Posterior cingulate gyrus (tissue), 11 donors: Measurements from ENCODE around the gene EGLN3.
"Not testable (repeated sequence)": the region's sequence is repeated elsewhere in the genome, so short reads cannot be mapped to it uniquely, and the experiment has no call there.

Experiments used
- DNase-seq, 10 donors: peaks; one replicate each; pipeline versions ENCODE4 v3.0.0 to v3.0.0-alpha.2; 2020 to 2021; ENCODE audit warnings: mixed read lengths in 3 of 10
- intact Hi-C: fragments of 100-400 bp; cut with DNase I; formaldehyde crosslinking; loops from one replicate; pipeline ENCODE4 v1.15.1; 2023

EGLN3 gene

DNA sequence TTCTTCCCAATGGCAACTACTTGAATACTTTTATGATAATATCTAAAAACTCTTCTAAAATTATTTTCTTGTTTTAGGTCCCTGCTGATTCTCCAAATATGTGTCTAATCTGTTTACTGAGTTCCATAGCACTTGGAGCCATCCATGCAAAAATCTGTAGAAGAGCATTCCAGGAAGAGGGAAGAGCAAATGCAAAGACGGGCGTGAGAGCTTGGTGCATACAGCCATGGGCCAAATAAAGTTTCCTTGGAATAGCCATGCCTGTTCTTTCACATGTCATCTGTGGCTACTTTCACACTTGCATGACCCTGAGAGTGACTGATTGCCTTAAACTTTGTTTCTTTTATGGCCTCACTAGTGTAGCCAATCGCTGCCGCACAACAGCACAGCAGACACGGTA lies 13.0 kb upstream of the EGLN3 start:
- intact Hi-C loops = no loop called here
- DNase-seq = no peak

- DNase-seq, intact Hi-C loops: not testable (repeated sequence)
Observed at GRCh38 chr14:33962466-33962865, 11.6 kb upstream of the EGLN3 start.

- no peak for DNase-seq
- intact Hi-C loops = no loop called here
Observed at GRCh38 chr14:33962016-33962415, 11.1 kb upstream of the EGLN3 start.

DNA sequence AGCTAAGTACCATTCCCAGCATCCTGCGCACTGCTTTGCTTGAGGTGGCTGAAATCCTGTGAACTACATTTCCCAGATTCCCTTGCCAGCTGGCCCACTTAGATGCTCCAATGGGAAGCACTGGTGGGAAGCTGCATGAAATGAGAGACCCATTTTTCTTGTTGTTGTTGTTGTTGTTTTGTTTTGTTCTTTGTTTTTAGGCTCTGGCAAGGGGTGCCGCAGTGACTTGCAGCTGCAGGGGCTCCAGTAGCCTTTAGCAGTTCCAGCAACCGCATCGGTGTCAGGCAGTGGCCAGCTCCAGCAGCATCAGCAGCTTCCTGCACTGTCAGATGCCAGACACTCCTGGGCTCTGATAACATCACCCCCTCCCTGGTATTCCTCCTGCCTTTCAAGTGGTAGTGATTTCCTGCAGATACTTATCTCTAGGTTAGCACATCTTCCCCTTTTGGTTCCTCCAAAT lies 8.8 kb upstream of the EGLN3 start:
- intact Hi-C loops = no loop called here
- DNase-seq = peak in 9 of 10 donors; percentile 29 to 93 (median 54)

DNA sequence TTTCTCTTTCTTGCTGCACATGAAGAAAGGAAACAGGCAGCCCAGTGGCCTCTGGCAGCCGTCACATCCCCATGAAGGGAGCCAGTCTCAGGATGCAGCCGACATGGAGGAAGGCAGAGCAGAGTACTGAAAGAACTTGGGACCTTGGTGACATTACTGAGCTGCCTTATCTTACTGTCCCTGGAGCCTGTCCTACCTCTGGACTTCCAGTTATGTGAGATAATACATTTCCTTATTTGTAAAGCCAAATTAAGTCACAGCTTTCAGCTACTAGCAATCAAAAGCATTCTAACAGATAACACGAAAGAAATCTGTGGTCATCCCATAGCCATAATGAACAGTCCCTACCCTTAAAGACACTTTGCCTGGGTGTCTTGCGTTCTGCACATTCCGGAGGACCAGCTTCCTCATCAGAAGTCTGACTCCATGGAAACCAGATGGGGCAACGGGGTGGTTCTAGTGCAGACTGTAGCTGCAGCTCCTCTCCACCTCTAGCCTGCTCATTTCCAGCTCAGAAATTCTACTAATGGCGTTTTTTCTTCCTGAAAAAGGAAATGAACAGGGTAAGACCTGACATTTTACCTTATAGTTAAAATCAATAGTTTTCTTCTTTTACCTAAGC lies 7.8 kb upstream of the EGLN3 start:
- DNase-seq = no peak
- intact Hi-C loops = no loop called here

GRCh38 chr14:33957993-33958392 lies 7.1 kb upstream of the EGLN3 start:
- intact Hi-C loops = no loop called here
- no peak for DNase-seq

DNA sequence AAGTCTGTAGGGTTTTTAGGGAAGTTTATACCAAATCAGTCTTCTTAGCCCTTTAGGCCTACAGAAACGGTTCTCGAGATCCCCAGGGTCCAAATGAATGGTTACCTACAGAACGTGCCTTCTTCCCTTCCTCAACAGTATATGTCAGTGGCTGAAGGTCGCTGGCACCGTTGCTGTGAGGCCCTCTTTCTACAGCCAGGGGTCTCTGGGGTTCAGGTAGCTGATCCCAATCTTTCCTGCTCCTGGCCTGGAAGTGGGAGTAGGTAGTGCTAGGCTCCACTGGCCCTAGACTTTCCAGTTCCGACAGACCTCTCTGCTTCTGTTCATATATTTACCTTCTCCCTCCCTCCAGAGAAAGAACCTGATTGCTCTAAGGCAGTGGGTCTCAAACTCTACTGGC lies 6.4 kb upstream of the EGLN3 start:
- intact Hi-C loops = no loop called here
- DNase-seq = no peak

DNA sequence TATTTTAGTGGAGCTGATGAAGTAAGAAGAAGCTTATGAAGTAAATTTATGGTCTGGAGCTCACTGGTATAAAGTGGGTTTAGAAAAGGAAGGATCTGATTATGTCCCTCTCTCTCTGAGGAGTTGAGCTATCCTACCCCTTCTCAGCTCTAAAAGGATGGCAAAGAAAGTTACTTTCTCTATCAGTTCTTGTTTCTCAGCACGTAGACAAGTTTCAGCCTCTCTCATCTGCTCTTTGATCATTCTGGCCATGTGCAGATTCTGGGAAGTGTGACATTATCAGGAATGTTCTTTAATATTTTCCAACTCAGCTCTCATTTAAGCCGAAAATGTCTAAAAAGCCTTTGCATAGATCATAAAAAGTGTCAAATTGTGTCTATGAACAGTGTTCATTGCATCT lies 5.8 kb upstream of the EGLN3 start:
- intact Hi-C loops = no loop called here
- no peak for DNase-seq

GRCh38 chr14:33954016-33954598 lies 3.2 kb upstream of the EGLN3 start:
- no peak for DNase-seq
- intact Hi-C loops = no loop called here

GRCh38 chr14:33952541-33952940 lies 1.7 kb upstream of the EGLN3 start:
- DNase-seq = no peak
- intact Hi-C loops = no loop called here

DNA sequence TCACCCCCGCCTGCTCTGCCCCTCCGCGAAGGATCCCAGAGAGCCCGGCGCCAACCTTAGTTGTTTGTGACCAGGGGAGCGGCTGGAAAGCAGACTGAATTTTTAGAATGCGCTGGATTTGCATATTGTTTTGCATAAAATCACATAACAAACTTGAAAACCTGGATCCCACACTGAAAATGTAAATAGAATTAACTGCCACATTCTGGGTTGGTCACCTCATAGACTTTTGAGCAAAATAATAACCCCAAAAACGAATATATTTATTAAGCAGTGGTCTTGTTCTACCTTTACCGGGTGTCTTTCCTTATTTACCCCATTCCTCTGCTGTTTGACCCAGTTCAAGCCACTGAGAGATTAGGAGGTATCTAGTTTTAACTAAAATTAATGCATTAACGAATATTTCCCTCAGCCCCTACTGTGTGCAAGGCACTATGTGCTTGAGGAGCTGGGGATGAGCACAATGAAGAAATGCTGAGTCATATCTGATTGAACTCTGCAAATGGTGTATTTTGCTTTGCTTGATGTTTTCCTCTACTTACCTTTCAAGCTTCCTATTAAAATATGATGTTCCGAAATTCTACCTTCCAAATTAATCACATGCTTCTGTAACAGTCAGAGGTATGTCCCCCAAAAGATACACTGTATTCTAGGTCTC lies 438 bp upstream of the EGLN3 start:
- intact Hi-C loops = no loop called here
- DNase-seq = no peak

DNA sequence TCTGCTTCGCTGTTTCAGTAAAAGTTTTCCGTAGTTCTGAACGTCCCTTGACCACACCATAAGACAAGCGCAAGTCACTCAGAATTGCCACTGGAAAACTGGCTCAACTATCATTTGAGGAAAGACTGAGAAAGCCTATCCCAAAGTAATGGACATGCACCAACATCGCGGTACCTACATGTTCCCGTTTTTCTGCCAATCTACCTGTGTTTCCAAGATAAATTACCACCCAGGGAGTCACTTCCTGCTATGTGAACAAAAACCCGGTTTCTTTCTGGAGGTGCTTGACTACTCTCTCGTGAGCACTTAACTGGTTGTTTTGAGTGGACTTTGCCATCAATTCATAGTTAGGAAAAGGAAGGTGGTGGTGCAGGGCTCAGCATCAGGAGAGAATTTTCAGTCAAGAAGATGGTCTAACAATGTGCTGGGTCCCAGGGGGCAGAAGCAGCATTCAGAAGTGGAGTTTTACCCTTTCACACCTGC lies 1.4 kb downstream of the EGLN3 start:
- no peak for DNase-seq

GRCh38 chr14:33948869-33949408 lies 1.9 kb downstream of the EGLN3 start:
- intact Hi-C loops = no loop called here
- no peak for DNase-seq

More for the DNA sequence above, 1.4 kb downstream of the EGLN3 start:
- intact Hi-C loops = no loop called here

DNA sequence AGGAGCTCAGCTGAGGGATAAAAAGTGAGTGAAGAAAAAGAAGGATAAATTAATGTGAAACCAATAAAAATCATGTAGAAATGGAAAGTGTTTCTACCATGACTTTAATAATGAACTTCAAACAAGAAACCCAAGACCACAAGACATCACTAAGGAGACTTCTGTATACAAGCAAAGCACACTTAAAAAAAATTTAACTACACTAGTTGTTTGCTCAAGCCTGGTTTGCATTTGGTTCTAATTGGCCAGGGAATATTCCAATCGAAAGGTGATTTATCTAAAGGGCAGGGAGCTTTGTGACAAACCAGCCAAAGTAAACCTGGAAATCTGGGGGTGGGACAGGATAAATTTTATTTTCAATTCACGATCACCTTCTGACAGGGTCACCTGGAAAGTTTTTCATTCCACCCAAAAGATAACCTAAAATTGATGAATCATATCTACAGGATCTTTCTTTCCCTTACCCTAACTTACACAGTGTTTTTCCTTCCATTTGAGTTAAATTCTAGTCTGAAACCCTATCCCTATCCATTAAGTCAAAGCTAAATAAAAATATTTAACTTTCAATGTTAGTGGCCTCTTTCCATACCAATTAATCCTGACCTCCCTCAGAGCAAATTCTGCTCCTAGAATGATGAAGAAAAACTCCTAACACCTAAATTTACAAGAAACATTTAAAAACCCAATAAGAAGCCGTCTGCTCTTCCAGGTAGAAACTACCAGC lies 2.6 kb downstream of the EGLN3 start:
- intact Hi-C loops = no loop called here
- DNase-seq = no peak

DNA sequence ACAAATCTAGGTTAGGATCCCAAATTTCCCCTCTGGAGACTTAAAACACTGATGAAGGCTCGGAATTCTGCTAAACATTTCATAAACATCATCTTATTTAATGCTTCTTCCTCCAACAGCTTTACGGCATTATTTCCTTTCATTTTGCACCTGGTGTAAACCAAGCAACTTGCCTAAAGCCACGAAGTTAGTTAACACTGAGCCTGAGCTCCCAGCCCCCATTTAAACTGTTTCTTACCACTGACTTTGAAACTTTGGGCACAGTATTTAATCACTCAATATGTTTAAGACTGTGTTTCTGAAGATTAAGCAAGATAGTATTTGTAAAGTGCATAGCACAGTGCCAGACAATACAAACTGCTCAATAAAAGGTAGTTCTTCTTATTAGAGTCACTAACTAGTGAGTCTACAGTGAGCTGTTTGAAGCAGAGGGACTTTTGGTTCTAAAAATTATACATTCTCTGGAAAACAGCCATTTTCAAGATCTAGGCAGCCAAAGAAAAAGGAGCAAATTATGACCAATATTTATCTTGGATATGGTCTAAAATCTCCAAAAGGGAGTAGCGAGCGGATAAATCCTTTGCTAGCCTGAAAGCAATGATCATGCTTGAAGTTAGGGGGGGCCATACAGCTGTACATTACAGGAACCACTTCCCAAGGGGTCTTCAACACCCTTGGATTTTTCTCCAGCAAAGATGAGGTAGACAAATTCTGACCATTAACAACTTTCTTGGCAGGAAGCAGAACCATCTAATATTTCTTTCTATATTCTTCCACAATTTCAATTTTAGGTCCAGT lies 4.0 kb downstream of the EGLN3 start:
- intact Hi-C loops = no loop called here
- DNase-seq = no peak

DNA sequence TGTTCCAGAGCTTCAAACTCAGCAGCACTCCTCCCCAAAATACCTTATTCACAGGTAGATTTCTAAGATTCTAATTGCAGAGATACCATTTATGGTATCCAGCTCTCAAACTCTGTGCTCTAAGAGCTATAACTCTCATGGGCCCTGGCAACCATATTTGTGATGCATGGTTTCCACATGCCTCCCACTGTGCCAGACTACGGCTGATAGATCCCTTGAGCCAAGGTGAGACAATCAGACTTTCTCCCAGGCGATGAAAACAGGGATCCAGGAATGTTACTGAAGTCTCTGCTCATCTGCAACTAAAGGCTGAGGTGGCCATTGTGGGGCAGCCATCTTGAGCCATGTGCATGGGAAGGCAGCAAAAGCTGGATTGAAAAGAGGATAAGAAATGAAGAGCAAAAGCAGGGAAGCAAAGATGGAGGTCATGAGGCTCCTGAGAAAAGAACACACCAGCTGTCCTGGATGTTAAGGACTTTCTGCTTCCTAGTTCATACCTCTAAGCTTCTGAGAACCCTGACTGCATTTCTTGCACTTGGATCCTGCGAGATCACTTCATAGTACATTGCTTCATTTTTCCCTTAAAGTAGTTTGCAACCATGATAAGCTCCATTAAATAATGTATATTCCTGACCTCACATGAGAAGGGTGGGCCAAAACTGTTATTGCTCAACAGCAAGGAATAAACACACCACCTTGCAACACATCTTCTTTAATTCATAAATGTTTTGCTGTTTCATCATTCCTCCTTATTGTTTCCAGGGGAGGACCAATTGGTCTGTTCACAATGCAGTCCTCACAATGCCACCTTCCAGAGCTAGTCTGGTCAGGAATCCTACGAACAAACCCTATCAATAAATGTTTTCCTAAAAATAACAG lies 5.4 kb downstream of the EGLN3 start:
- intact Hi-C loops = no loop called here
- DNase-seq = no peak

GRCh38 chr14:33943096-33943883 lies 7.6 kb downstream of the EGLN3 start:
- DNase-seq = peak in 7 of 10 donors; percentile 24 to 82 (median 38)
- intact Hi-C loops = loop anchor here (5.0 kb wide), 2 partner anchors 96 to 154 kb away; no protein-coding TSS in a partner anchor

GRCh38 chr14:33941718-33942117 lies 9.2 kb downstream of the EGLN3 start:
- intact Hi-C loops = loop anchor here (5.0 kb wide), 2 partner anchors 94 to 156 kb away; no protein-coding TSS in a partner anchor

More at GRCh38 chr14:33941718-33942117, 9.2 kb downstream of the EGLN3 start:
- DNase-seq = no peak
